ENCODE results near the gene CFAP410.
"Not testable (repeated sequence)": the region's sequence is repeated elsewhere in the genome, so short reads cannot be mapped to it uniquely, and the experiment has no call there.

The CFAP410 gene

GRCh38 chr21:44351535-44352252 lies 12.5 kb upstream of the CFAP410 start:
- no peak for DNase-seq (ENCODE audit: low read depth in 2 of 3, low spot score in 2 of 3)

- DNase-seq (ENCODE audit: low read depth in 2 of 3, low spot score in 2 of 3), result no peak
These were observed 11.7 kb upstream of the CFAP410 start for GRCh38 chr21:44350773-44351481.

GRCh38 chr21:44349847-44350772 lies 10.9 kb upstream of the CFAP410 start:
- no peak for DNase-seq (ENCODE audit: low read depth in 2 of 3, low spot score in 2 of 3)

- no peak for DNase-seq (ENCODE audit: low read depth in 2 of 3, low spot score in 2 of 3)
These were observed 10.2 kb upstream of the CFAP410 start for GRCh38 chr21:44349416-44349846.

GRCh38 chr21:44348861-44349260 lies 9.7 kb upstream of the CFAP410 start:
- no peak for DNase-seq (ENCODE audit: low read depth in 2 of 3, low spot score in 2 of 3)

- DNase-seq (ENCODE audit: low read depth in 2 of 3, low spot score in 2 of 3), result no peak
These were observed 8.8 kb upstream of the CFAP410 start for GRCh38 chr21:44347911-44348451.

- no peak for DNase-seq (ENCODE audit: low read depth in 2 of 3, low spot score in 2 of 3)
These were observed 6.3 kb upstream of the CFAP410 start for GRCh38 chr21:44345495-44345894.

- no peak for DNase-seq (ENCODE audit: low read depth in 2 of 3, low spot score in 2 of 3)
These were observed 5.5 kb upstream of the CFAP410 start for GRCh38 chr21:44344541-44345183.

- DNase-seq (ENCODE audit: low read depth in 2 of 3, low spot score in 2 of 3), result not testable (repeated sequence)
These were observed 3.8 kb upstream of the CFAP410 start for GRCh38 chr21:44342981-44343380.

- DNase-seq (ENCODE audit: low read depth in 2 of 3, low spot score in 2 of 3), result not testable (repeated sequence)
These were observed 2.7 kb upstream of the CFAP410 start for GRCh38 chr21:44341726-44342458.

GRCh38 chr21:44337941-44338895 lies 972 bp downstream of the CFAP410 start:
- DNase-seq (ENCODE audit: low read depth in 2 of 3, low spot score in 2 of 3), result no peak

- no peak for DNase-seq (ENCODE audit: low read depth in 2 of 3, low spot score in 2 of 3)
These were observed 1.7 kb downstream of the CFAP410 start for GRCh38 chr21:44337449-44337848.

- no peak for DNase-seq (ENCODE audit: low read depth in 2 of 3, low spot score in 2 of 3)
These were observed 3.7 kb downstream of the CFAP410 start for GRCh38 chr21:44335266-44336059.

GRCh38 chr21:44334329-44335030 lies 4.7 kb downstream of the CFAP410 start:
- DNase-seq (ENCODE audit: low read depth in 2 of 3, low spot score in 2 of 3), result no peak

GRCh38 chr21:44333509-44334328 lies 5.5 kb downstream of the CFAP410 start:
- DNase-seq (ENCODE audit: low read depth in 2 of 3, low spot score in 2 of 3), result no peak

- no peak for DNase-seq (ENCODE audit: low read depth in 2 of 3, low spot score in 2 of 3)
These were observed 6.2 kb downstream of the CFAP410 start for GRCh38 chr21:44332965-44333364.

GRCh38 chr21:44332383-44332782 lies 6.8 kb downstream of the CFAP410 start:
- no peak for DNase-seq (ENCODE audit: low read depth in 2 of 3, low spot score in 2 of 3)

Data from activated CD8-positive, alpha-beta memory T cell treated with anti-CD3 and anti-CD28 coated beads for 48 hours (primary cell).